Occipital lobe (tissue), 2 donors: ENCODE measurements around the gene HPSE2. TPM values are rescaled to one million over a fixed set of nuclear protein-coding genes. Genes with fewer than 3 reads are reported as not detected.
"Not testable (repeated sequence)": the region's sequence is repeated elsewhere in the genome, so short reads cannot be mapped to it uniquely, and the experiment has no call there.

ENCODE experiments used
- DNase-seq: peaks from one replicate; lab custom pipeline; 2025; lab: John Stamatoyannopoulos, UW
- total RNA-seq: library from RNA; depleted of rRNA; stranded (reverse); fragments of >200 nt; gene quantifications from one replicate; pipeline ENCODE4 v1.2.3, GENCODE V29; 2014

Gene HPSE2
- total RNA-seq, 1 donor from 2014 or later: not detected

GRCh38 chr10:98569853-98570252 lies 665.8 kb downstream of the HPSE2 start:
- DNase-seq: no peak

- no peak for DNase-seq
Observed at GRCh38 chr10:98568551-98568950, 667.1 kb downstream of the HPSE2 start.

- DNase-seq: no peak
Observed at GRCh38 chr10:98567391-98568133, 668.1 kb downstream of the HPSE2 start.

- DNase-seq: no peak
Observed at GRCh38 chr10:98563811-98564210, 671.8 kb downstream of the HPSE2 start.

GRCh38 chr10:98560565-98560964 lies 675.1 kb downstream of the HPSE2 start:
- no peak for DNase-seq

GRCh38 chr10:98556061-98556460 lies 679.6 kb downstream of the HPSE2 start:
- DNase-seq: no peak

- DNase-seq: no peak
Observed at GRCh38 chr10:98555021-98555619, 680.5 kb downstream of the HPSE2 start.

- not testable (repeated sequence) for DNase-seq
Observed at GRCh38 chr10:98541561-98541960, 694.1 kb downstream of the HPSE2 start.

- DNase-seq: no peak
Observed at GRCh38 chr10:98539578-98539977, 696.1 kb downstream of the HPSE2 start.

- no peak for DNase-seq
Observed at GRCh38 chr10:98538472-98538871, 697.2 kb downstream of the HPSE2 start.

GRCh38 chr10:98536551-98536950 lies 699.1 kb downstream of the HPSE2 start:
- DNase-seq: no peak

- DNase-seq: no peak
Observed at GRCh38 chr10:98533746-98534445, 701.8 kb downstream of the HPSE2 start.

- DNase-seq: no peak
Observed at GRCh38 chr10:98533241-98533640, 702.4 kb downstream of the HPSE2 start.

- no peak for DNase-seq
Observed at GRCh38 chr10:98528805-98529183, 706.9 kb downstream of the HPSE2 start.

- DNase-seq: no peak
Observed at GRCh38 chr10:98528166-98528804, 707.4 kb downstream of the HPSE2 start.

- no peak for DNase-seq
Observed at GRCh38 chr10:98525969-98526368, 709.7 kb downstream of the HPSE2 start.

- DNase-seq: no peak
Observed at GRCh38 chr10:98524124-98524523, 711.5 kb downstream of the HPSE2 start.

GRCh38 chr10:98519841-98520240 lies 715.8 kb downstream of the HPSE2 start:
- DNase-seq: no peak

- no peak for DNase-seq
Observed at GRCh38 chr10:98517672-98518071, 718.0 kb downstream of the HPSE2 start.

- no peak for DNase-seq
Observed at GRCh38 chr10:98516352-98516751, 719.3 kb downstream of the HPSE2 start.

GRCh38 chr10:98513704-98514103 lies 721.9 kb downstream of the HPSE2 start:
- DNase-seq: no peak

GRCh38 chr10:98511876-98512275 lies 723.8 kb downstream of the HPSE2 start:
- no peak for DNase-seq
